Measurements from ENCODE around the gene OR2G6.

OR2G6 gene

GRCh38 chr1:248576260-248576980 is 68.5 kb downstream of the OR2G6 start:
- DNase-seq, result no peak
